Stimulated activated CD4-positive, alpha-beta T cell treated with anti-CD3 and anti-CD28 coated beads, Interleukin-12 subunit alpha, Interleukin-12 subunit beta, amount 100 ng/mL, for 4 hours (primary cell): ENCODE measurements around the gene ANKRD35.
A peak's percentile ranks its signal among the peaks of the same experiment; 100 is the strongest.
"Not testable (repeated sequence)": the region's sequence is repeated elsewhere in the genome, so short reads cannot be mapped to it uniquely, and the experiment has no call there.

Source experiments
- DNase-seq: peaks from one replicate; pipeline ENCODE4 v3.0.0-alpha.2; 2020

The ANKRD35 gene, protein sequence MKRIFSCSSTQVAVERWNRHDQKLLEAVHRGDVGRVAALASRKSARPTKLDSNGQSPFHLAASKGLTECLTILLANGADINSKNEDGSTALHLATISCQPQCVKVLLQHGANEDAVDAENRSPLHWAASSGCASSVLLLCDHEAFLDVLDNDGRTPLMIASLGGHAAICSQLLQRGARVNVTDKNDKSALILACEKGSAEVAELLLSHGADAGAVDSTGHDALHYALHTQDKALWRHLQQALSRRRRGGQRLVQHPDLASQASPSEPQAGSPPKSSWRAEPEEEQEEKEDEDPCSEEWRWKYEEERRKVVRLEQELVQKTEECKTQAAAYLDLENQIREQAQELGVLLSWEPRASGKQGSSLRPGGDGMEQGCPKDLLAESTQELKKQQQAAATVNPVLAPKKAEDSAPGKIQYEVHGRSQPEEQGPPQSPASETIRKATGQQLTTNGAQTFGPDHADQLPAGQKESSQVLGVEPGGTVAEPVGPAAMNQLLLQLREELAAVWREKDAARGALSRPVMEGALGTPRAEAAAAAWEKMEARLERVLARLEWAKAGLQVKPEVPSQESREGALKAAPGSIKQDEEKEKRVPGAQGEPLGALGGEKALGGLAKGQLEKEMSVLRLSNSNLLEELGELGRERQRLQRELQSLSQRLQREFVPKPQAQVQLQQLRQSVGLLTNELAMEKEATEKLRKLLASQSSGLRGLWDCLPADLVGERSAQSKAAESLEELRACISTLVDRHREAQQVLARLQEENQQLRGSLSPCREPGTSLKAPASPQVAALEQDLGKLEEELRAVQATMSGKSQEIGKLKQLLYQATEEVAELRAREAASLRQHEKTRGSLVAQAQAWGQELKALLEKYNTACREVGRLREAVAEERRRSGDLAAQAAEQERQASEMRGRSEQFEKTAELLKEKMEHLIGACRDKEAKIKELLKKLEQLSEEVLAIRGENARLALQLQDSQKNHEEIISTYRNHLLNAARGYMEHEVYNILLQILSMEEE

DNA sequence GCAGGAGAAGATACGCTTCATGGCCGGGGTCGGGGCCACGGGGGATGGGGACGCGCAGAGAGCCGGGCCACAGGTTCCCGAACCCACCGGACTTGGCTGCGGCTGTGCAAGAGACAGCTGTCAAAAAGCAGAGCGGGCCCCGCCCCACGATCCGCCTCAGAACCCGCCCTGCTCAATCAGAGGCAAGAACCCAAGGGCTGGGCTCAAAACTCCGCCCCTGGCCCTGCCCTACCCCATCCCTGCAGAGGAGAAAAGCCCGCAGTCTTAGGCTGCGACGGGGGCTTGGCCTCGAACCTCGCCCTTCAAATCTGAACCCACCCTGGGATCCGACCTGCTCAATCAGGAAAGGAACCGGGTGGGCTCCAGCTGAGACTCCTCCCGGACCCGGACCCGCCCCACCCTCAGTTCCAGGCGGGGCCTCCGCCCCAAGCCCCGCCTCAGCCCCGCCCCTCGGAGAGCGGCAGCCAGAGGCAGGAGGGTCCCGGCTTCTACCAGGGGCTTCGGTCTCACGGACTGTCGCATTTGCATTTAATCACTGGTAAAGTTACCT is at the start of gene ANKRD35:
TSS of gene ANKRD35 (minus strand) at position 129 of the 550 bp plus-strand sequence. CDS start at position 21, 108 bp downstream.
- peak; percentile 84 for DNase-seq

DNA sequence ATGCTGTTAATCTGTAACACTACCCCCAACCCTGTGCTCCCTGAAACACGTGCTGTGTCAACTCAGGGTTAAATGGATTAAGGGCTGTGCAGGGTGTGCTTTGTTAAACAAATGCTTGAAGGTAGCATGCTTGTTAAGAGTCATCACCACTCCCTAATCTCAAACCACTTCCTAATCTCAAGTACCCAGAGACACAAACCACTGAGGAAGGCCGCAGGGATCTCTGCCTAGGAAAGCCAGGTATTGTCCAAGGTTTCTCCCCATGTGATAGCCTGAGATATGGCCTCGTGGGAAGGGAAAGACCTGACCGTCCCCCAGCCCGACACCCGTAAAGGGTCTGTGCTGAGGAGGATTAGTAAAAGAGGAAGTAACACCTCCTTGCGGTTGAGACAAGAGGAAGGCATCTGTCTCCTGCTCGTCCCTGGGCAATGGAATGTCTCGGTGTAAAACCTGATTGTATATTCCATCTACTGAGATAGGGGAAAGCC is 46.9 kb upstream of the ANKRD35 start:
- DNase-seq: not testable (repeated sequence)

GRCh38 chr1:145927916-145928643 is 42.4 kb upstream of the ANKRD35 start:
- DNase-seq: no peak

- peak; percentile 80 for DNase-seq
Measured at GRCh38 chr1:145927063-145927886, 41.6 kb upstream of the ANKRD35 start, which contains the start of gene RBM8A. TSS of gene RBM8A (minus strand) at chr1:145927484. CDS start at chr1:145927426, 58 bp downstream.

DNA sequence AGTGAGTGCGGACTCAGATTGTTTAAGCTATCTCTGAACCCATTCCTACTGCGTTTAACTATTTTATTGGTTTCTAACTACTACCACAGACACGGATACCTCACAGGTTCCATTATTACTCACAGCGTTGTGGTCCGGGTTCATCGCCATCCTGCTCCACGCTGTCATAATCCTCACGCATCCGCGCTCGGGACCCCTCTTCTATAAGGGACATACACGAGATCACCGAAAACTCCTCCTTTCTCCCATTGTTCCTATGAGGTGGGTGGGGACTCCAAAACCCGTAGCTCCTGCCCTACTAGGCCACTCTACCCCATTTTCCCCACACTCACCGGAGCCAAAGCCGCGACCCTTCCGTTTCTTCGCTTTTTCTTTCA is 41.0 kb upstream of the ANKRD35 start:
- DNase-seq: peak; percentile 41

DNA sequence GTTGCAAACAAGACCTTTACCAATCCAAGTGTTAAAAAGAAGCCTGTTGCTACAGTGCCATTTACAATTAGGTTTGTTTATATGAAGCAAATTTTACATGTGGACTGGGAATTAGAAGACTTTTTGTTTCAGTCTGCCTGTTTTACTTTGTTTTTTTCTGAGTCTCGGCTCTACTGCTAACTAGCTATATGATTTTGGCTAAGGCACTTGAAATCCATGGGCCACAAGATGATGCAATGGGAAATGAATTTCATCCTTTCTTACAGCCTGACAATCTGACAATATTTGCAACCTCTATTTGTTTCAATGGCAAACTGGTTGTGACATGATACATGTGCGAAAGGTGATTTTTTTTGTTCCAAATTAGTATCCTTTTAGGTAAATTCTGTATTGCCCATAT is 36.6 kb upstream of the ANKRD35 start:
- no peak for DNase-seq

GRCh38 chr1:145920297-145920696 is 34.6 kb upstream of the ANKRD35 start:
- DNase-seq: not testable (repeated sequence)

- no peak for DNase-seq
Measured at GRCh38 chr1:145918992-145919939, 33.6 kb upstream of the ANKRD35 start.

DNA sequence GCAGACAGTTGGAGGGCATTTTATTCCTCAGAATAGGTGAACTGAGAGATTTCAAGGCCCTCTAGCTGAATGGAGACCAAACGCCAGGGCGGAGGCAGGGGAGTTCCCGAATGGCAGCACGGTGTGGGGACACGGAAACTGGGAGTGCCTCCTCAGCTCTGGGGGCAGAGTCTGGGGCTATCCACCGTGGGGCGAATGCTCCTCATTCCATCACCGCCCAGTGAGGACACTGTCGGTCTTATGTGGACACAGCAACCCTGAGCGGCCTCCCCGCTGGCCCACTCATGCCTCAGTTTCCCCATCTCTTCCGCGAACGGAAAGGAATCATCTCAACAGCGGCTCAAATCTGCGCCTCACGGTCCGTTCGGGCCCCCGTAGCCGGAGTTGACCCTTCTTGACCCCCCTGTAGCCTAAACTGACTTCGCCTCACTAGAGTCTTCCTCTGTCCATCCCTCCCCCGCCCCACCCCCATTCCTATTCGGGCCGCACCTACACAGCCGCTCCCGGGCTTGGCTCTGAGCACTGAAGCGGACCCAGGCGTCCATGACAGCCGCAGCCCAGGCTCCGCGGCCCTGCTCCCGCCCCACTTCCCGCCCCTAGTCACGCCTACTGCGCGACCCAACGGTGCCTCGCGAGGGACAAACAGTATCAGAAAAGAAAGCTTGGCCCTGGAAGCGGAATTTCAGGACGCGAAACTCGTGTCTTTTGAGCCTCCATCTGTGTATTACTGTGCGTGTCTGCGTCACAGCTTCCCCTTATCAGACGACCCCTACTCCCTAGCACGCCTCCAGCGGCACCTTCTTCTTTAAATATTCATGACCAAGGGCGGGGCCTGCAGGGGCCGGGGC is 32.7 kb upstream of the ANKRD35 start, which contains the start of gene PEX11B:
TSS of gene PEX11B (minus strand) at position 574 of the 848 bp plus-strand sequence. CDS start at position 545, 29 bp downstream.
- peak; percentile 91 for DNase-seq

DNA sequence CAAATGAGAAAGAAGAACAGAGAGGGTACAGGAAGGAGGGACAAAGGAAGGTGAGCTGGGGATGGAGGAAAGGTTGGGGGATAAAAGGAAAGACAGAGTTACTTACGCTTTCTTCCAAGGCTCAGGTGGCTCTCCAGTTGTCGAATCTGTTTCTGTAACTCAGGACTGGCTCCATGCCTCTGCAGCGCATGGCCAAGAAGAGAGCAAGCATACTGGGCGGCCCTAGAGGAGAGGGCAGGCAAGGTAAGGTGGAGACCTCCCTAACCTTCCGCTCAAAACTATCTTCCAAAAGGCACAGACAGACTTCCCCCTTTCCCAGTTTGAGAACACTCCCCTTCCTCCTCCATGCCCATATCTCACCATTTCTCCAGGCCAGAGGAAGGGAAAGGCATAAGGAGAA is 31.9 kb upstream of the ANKRD35 start:
- DNase-seq: no peak

- no peak for DNase-seq
Measured at GRCh38 chr1:145916745-145917144, 31.1 kb upstream of the ANKRD35 start.

DNA sequence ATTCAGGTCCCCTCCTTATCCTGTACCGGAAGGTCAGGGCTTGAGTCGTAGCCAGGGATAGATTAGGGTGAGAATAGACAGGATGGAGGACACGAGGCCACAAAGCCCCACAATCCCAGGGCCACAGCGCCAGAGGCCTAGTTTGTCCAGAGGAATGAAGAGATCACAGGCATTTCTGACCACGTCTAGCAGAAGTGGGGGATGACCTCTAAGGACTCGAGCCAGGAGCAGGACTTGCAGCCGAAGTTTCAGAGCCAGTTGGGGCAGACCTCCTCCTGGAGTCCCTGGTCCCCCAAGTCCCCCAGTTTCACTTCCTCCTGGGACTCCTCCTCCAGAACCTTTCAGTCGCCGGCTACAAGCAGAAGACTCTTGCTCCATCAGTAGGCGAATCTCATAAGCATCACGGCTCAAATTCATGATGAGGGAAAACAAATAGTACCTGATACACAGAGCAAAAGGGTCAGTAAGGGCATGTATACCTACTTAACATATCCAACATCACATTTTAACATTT is 26.5 kb upstream of the ANKRD35 start:
- DNase-seq: no peak

- no peak for DNase-seq
Measured at GRCh38 chr1:145908653-145909052, 23.0 kb upstream of the ANKRD35 start.

DNA sequence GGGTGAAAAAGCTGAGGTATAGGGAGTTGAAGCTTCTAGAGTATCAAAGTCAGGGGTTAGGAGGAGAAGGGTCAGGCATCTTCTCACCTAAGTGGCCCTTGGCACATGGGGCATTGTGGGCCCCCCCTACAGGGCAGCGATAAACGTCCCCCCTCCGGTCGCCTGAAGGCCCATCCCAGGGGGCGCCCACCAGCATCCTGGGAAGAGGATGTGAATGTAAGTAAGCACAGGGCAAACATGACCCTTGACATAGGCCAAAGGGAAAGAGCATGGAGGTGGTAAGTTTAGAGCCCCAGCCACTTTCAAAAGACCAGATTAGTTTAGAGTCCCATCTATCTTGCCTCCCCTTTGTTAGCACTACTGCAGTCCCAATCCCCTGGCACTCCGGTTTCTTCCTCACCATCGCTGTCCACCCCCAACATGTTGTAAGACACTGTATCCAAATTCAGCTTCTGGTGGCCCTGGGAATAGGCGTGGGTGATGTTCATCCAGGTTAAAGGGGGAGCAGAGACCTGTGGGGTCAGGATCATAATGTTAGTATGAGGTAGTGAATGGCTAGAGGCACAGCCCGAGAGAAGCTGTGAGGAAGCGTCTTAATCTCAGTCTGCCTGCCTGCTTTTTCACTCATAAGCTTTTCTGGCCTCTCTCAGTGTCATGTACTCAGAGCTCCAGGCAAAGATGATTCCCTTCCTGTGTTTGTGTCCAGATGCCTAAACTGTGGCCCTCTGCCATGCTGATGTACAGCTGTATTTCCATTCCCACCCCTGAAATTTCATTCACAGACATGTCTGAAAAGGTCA is 21.5 kb upstream of the ANKRD35 start:
- DNase-seq: no peak

DNA sequence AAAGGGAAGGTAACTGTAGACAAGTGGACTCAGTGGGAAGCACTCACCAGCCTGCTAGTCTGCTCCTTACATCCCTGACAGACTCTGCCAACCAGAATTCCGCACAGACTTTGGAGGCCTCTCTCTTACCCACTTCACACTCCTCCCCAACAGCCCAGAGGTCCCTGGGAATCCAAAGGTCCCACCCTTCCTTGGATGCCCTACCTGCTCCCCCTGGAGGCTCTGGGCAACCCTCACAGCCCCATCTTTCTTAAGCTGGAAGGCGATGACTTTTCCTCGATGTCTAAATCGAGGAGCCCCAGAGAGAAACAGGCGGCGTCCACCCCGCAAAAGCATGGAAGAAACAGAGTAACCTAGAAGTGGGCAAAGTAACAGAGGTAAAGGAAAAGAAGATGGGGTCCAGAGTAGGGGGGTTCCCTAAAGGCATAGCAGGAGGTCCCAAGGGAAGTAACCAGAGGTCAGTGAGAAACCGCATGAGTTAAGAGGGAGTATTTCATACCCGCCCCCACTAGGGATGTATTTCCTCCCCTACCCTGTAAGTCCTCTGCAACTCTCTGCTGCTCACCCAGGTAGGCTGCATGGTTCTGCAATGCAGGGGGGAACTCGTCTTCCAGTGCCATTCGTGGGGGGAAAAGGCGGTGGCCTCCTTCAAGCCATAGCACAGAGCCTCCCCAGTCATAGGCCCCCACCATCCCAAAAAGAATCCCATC is 15.8 kb upstream of the ANKRD35 start:
- DNase-seq: no peak

GRCh38 chr1:145898756-145899155 is 13.1 kb upstream of the ANKRD35 start:
- no peak for DNase-seq

- DNase-seq: no peak
Measured at GRCh38 chr1:145897969-145898368, 12.3 kb upstream of the ANKRD35 start.
